IMR-90 (cell line): ENCODE measurements around the gene SYNGR3. TPM values are rescaled to one million over a fixed set of nuclear protein-coding genes. Genes with fewer than 3 reads are reported as not detected.
A peak's percentile ranks its signal among the peaks of the same experiment; 100 is the strongest.

Experiments
- ATAC-seq: fragments of 200-7000 bp; cut with Tn5 transposase; 2 replicates; pipeline ENCODE4 v1.9.1; 2020; ENCODE audit warnings: low read depth, mild to moderate bottlenecking, moderate library complexity
- BruUV-seq: library from RNA; stranded (reverse); fragments of 400-500 nt; replicated peaks from 2 replicates; lab custom pipeline; 2021; lab: Mats Ljungman, UMichigan
- CTCF ChIA-PET: fragments of 300-600 bp; formaldehyde crosslinking; extraction: SDS; loops from one replicate; lab custom pipeline; 2021; ENCODE audit warnings: antibody characterized with exemption; lab: Yijun Ruan, JAX
- POLR2A ChIA-PET: fragments of 300-600 bp; sonication (Branson Sonifier 250); formaldehyde crosslinking; loops from one replicate; lab custom pipeline; 2022; ENCODE audit warnings: antibody characterized with exemption; ENCODE audit not compliant: unreplicated experiment; lab: Charles Lee
- DNase-seq: peaks from one replicate; pipeline ENCODE4 v3.0.0; 2013
- H2AFZ ChIP-seq: replicated peaks from 2 replicates; pipeline ENCODE3; 2013; ENCODE audit warnings: low read length, mild to moderate bottlenecking; ENCODE audit not compliant: poor library complexity
- H2AK5ac ChIP-seq: 2 replicates; pipeline ENCODE4 v1.6.1; 2013; ENCODE audit warnings: low read depth, low read length, inconsistent platforms
- H2AK9ac ChIP-seq: replicated peaks from 2 replicates; pipeline ENCODE3; 2013; ENCODE audit warnings: mild to moderate bottlenecking, low read depth, low read length, moderate library complexity; ENCODE audit not compliant: poor library complexity
- H2BK120ac ChIP-seq: 2 replicates; pipeline ENCODE4 v1.6.1; 2013; ENCODE audit warnings: low read depth, low read length, inconsistent platforms
- H2BK15ac ChIP-seq: 3 replicates; pipeline ENCODE4 v1.6.1; 2013; ENCODE audit warnings: low read depth, low read length, inconsistent platforms
- H2BK20ac ChIP-seq: 2 replicates; pipeline ENCODE4 v1.6.1; 2013; ENCODE audit warnings: low read depth, mild to moderate bottlenecking, inconsistent platforms, low read length, moderate library complexity
- H2BK5ac ChIP-seq: 2 replicates; pipeline ENCODE4 v1.6.1; 2013; ENCODE audit warnings: mild to moderate bottlenecking, low read depth, low read length, inconsistent platforms; ENCODE audit not compliant: poor library complexity, severe bottlenecking
- H3K14ac ChIP-seq: replicated peaks from 2 replicates; pipeline ENCODE4 v1.6.1; 2013; ENCODE audit warnings: low read depth, low read length, inconsistent platforms
- H3K18ac ChIP-seq: 2 replicates; pipeline ENCODE4 v1.6.1; 2013; ENCODE audit warnings: low read depth, low read length, control low read depth
- H3K23ac ChIP-seq: 2 replicates; pipeline ENCODE4 v1.6.1; 2013; ENCODE audit warnings: low read depth, low read length, inconsistent platforms
- H3K27ac ChIP-seq: 2 replicates; pipeline ENCODE4 v1.5.1; 2013; ENCODE audit warnings: mild to moderate bottlenecking, control low read depth, low read length; ENCODE audit not compliant: insufficient read depth
- H3K27me3 ChIP-seq: 2 replicates; pipeline ENCODE4 v1.6.1; 2013; ENCODE audit warnings: low read length; ENCODE audit not compliant: control insufficient read depth, insufficient read depth
- H3K36me3 ChIP-seq: 2 replicates; pipeline ENCODE4 v1.6.1; 2013; ENCODE audit warnings: low read length, mixed read lengths; ENCODE audit not compliant: control insufficient read depth, insufficient read depth
- H3K4ac ChIP-seq: 2 replicates; pipeline ENCODE4 v1.6.1; 2013; ENCODE audit warnings: low read depth, low read length, inconsistent platforms
- H3K4me1 ChIP-seq: 2 replicates; pipeline ENCODE4 v1.6.1; 2013; ENCODE audit warnings: low read length, mixed read lengths; ENCODE audit not compliant: control insufficient read depth, insufficient read depth
- H3K4me2 ChIP-seq: 2 replicates; pipeline ENCODE4 v1.6.1; 2013; ENCODE audit warnings: low read depth, mild to moderate bottlenecking, control low read depth, low read length, moderate library complexity
- H3K4me3 ChIP-seq: 2 replicates; pipeline ENCODE4 v1.5.1; 2013; ENCODE audit warnings: low read depth, mild to moderate bottlenecking, control low read depth, low read length, moderate library complexity; ENCODE audit not compliant: insufficient read depth
- H3K56ac ChIP-seq: 2 replicates; pipeline ENCODE4 v1.6.1; 2013; ENCODE audit warnings: low read length, inconsistent platforms; ENCODE audit not compliant: insufficient read depth; ENCODE audit errors: extremely low read depth
- H3K79me1 ChIP-seq, 2 experiments: 2 replicates each; pipeline ENCODE4 v1.6.1; 2013; ENCODE audit warnings: low read length in 2 of 2, inconsistent platforms in 1 of 2, low read depth in 1 of 2
- H3K9ac ChIP-seq: 2 replicates; pipeline ENCODE4 v1.6.1; 2013; ENCODE audit warnings: low read depth, low read length, control low read depth
- H3K9me1 ChIP-seq: 2 replicates; pipeline ENCODE4 v1.6.1; 2013; ENCODE audit warnings: low read length, inconsistent platforms; ENCODE audit not compliant: insufficient read depth
- H3K9me3 ChIP-seq: 2 replicates; pipeline ENCODE4 v1.6.1; 2013; ENCODE audit warnings: low read length; ENCODE audit not compliant: control insufficient read depth, insufficient read depth
- H4K20me1 ChIP-seq: 2 replicates; pipeline ENCODE4 v1.6.1; 2013; ENCODE audit warnings: low read length, inconsistent platforms; ENCODE audit not compliant: insufficient read depth
- H4K5ac ChIP-seq: 2 replicates; pipeline ENCODE4 v1.6.1; 2013; ENCODE audit warnings: mild to moderate bottlenecking, low read depth, low read length, control low read depth
- H4K8ac ChIP-seq, 2 experiments: 2 replicates each; pipeline ENCODE4 v1.6.1; 2013; ENCODE audit warnings: low read depth in 2 of 2, low read length in 2 of 2, control low read depth in 1 of 2, inconsistent platforms in 1 of 2
- H4K91ac ChIP-seq: 2 replicates; pipeline ENCODE4 v1.6.1; 2013; ENCODE audit warnings: low read depth, low read length, inconsistent platforms; ENCODE audit not compliant: insufficient read depth
- BHLHE40 ChIP-seq: fragments of 150-350 bp; IDR thresholded peaks from 2 replicates; pipeline ENCODE4 v1.6.1; 2016; ENCODE audit warnings: mild to moderate bottlenecking, low read depth, low read length
- CEBPB ChIP-seq: IDR thresholded peaks from 2 replicates; pipeline ENCODE4 v1.6.1; 2012; ENCODE audit warnings: low read depth, low read length, improper control_type of control experiment
- CHD1 ChIP-seq: IDR thresholded peaks from 2 replicates; pipeline ENCODE4 v1.6.1; 2012; ENCODE audit warnings: low read depth, low read length, improper control_type of control experiment
- NFE2L2 ChIP-seq: fragments of 150-350 bp; IDR thresholded peaks from 2 replicates; pipeline ENCODE4 v1.6.1; 2016; ENCODE audit warnings: low read depth, mild to moderate bottlenecking, low read length
- RCOR1 ChIP-seq: IDR thresholded peaks from 2 replicates; pipeline ENCODE4 v1.6.1; 2012; ENCODE audit warnings: mild to moderate bottlenecking, low read length, improper control_type of control experiment; ENCODE audit not compliant: insufficient replicate concordance
- WGBS, 2 experiments: methylation state at CpG; one replicate each; pipeline versions ENCODE4 v1.1.5 to v1.1.7; 2013; ENCODE audit warnings: missing lambda C conversion rate in 2 of 2; ENCODE audit not compliant: insufficient read length in 1 of 2; ENCODE audit errors: extremely low coverage in 2 of 2; 5-methylcytosine and 5-hydroxymethylcytosine counted together
- dilution Hi-C: fragments of 300-500 bp; cut with HindIII; formaldehyde crosslinking; loops from one replicate; pipeline ENCODE4 v1.14.3; 2018; ENCODE audit warnings: low sequenced_read_pairs; ENCODE audit not compliant: unreplicated experiment
- in situ Hi-C: fragments of 300-500 bp; cut with MboI; formaldehyde crosslinking; loops from 3 replicates; pipeline ENCODE4 v1.14.3; 2019; ENCODE audit warnings: low sequenced_read_pairs, inconsistent platforms, mixed read lengths
- intact Hi-C: fragments of 100-400 bp; cut with micrococcal nuclease; formaldehyde crosslinking; loops from 2 replicates; pipeline ENCODE4 v1.10.0; 2022
- polyA plus RNA-seq, 3 experiments: library from polyadenylated mRNA; depleted of rRNA; stranded (reverse); fragments of >200 nt; gene quantifications; 2 replicates each; pipeline ENCODE4 v1.2.3, GENCODE V29; 2012; ENCODE audit warnings: low replicate concordance in 1 of 3
- total RNA-seq: library from RNA; depleted of rRNA; stranded (reverse); fragments of >200 nt; gene quantifications from 2 replicates; pipeline ENCODE4 v1.2.3, GENCODE V29; 2012
- TF ChIP-seq, protein P1 (sequence below): fragments of 150-350 bp; IDR thresholded peaks from 2 replicates; pipeline ENCODE4 v1.6.1; 2016; ENCODE audit warnings: low read depth, mild to moderate bottlenecking, low read length, moderate library complexity, borderline replicate concordance
- TF ChIP-seq, protein P2 (sequence below): fragments of 150-350 bp; IDR thresholded peaks from 2 replicates; pipeline ENCODE4 v1.6.1; 2017; ENCODE audit warnings: mild to moderate bottlenecking, antibody characterized with exemption, low read length, low read depth

The SYNGR3 gene
- total and polyA plus RNA-seq, 2 of the 4 experiments (the other 2 are of a cell fraction) = 1.8 to 5.8 TPM

DNA sequence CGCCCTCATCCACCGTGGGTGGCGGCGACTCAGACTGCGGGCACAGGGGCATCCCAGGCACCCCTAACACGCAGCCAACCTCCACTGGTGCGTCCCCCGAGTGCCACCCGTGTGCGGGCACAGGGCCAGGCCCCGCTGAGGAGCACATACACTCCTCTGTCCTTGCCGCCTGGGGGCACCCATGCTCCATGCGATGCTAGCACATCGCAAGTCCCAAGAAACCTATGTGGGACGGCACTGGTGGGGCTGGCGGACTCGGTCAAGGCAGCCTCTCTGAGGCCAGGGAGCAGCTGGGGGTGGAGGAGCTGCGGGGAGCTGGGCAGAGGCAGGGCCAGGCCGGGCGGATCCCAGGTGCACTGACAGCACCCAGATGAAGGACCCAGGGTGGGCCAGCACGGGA, 15.9 kb downstream of the SYNGR3 start:
- Histone ChIP-seq H3K9ac (no peak overlapping the region), H3K14ac (no peak overlapping the region), H2AFZ (no peak overlapping the region), H3K4me3 (no peak overlapping the region), H4K8ac (no peak overlapping the region), H2BK120ac (no peak overlapping the region), H2BK20ac (no peak overlapping the region), H2BK15ac (no peak overlapping the region), H3K79me1 (peaks cover 19 to 90% of the 10 kb centered on the region in 2 experiments; a peak in 3 of 4 replicates), H3K23ac (no peak overlapping the region; the same call in 1 of the 2 replicates), H2AK5ac (0 out of 2 replicates have a peak overlapping the region, but pooled peaks have one; percentile 16), H3K4me2 (no peak overlapping the region), H3K9me3 (no peaks in the 10 kb centered on the region), H4K91ac (no peak overlapping the region), H3K27me3 (no peaks in the 10 kb centered on the region), H3K4ac (no peak overlapping the region), H4K20me1 (peaks cover 79% of the 10 kb centered on the region), H3K27ac (no peak overlapping the region), H3K9me1 (peaks cover 8% of the 10 kb centered on the region; the same call in 1 of the 2 replicates), H4K5ac (no peak overlapping the region), H3K56ac (no peak overlapping the region), H2AK9ac (no peak overlapping the region), H3K18ac (no peak overlapping the region), H3K4me1 (peaks cover 27% of the 10 kb centered on the region), H3K36me3 (peaks cover 37% of the 10 kb centered on the region), H2BK5ac (no peak overlapping the region)
- intact Hi-C loops = no loop called here
- DNase-seq (no peak), ATAC-seq (no peak)
- POLR2A ChIA-PET = no interaction called here
- in situ Hi-C loops = no loop called here
- CTCF ChIA-PET = no interaction called here
- WGBS, 2 experiments = 86% methylated on average over 9 of the region's 21 CpGs; no CpG with 5 or more reads in 1 of the 2 experiments
- no TSS peak for BruUV-seq
- dilution Hi-C loops = no loop called here
- TF ChIP-seq, protein P1, sequence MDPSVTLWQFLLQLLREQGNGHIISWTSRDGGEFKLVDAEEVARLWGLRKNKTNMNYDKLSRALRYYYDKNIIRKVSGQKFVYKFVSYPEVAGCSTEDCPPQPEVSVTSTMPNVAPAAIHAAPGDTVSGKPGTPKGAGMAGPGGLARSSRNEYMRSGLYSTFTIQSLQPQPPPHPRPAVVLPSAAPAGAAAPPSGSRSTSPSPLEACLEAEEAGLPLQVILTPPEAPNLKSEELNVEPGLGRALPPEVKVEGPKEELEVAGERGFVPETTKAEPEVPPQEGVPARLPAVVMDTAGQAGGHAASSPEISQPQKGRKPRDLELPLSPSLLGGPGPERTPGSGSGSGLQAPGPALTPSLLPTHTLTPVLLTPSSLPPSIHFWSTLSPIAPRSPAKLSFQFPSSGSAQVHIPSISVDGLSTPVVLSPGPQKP = no peak
- no peak for TF ChIP-seq NFE2L2
- TF ChIP-seq BHLHE40 = no peak
- no peak for TF ChIP-seq RCOR1
- TF ChIP-seq, protein P2, sequence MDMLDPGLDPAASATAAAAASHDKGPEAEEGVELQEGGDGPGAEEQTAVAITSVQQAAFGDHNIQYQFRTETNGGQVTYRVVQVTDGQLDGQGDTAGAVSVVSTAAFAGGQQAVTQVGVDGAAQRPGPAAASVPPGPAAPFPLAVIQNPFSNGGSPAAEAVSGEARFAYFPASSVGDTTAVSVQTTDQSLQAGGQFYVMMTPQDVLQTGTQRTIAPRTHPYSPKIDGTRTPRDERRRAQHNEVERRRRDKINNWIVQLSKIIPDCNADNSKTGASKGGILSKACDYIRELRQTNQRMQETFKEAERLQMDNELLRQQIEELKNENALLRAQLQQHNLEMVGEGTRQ = no peak
- TF ChIP-seq CHD1 = no peak
- no peak for TF ChIP-seq CEBPB
